VCaP (cell line): ENCODE data around the gene PRKCE.
A peak's percentile ranks its signal among the peaks of the same experiment; 100 is the strongest.

ENCODE experiments used
- H3K27ac ChIP-seq: fragments of 450-650 bp; 2 replicates; pipeline ENCODE4 v1.5.1; 2017
- TF ChIP-seq, protein P1 (sequence below): fragments of 450-650 bp; conservative IDR thresholded peaks from 2 replicates; pipeline ENCODE4 v1.5.1; 2017; ENCODE audit warnings: mild to moderate bottlenecking, moderate library complexity

Gene PRKCE

DNA sequence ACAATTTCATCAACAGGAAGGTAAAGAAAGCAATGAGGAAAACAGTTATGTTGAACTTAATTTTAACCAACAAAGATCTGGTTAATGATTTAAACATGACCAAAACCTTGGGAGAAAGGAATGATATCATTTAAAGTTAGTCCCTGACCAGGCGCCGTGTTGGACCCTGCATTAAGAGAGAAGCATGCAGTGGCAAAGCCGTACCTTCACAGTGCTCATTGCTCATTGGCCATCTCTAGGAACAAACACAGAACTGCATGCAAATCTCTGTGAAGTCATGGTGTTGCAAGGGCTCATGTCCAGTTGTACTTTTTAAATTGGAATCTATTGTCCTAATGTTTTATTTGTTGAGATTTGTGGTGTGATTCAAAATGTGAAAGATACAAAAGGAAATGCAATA is 28.4 kb upstream of the PRKCE start:
- TF ChIP-seq, protein P1, sequence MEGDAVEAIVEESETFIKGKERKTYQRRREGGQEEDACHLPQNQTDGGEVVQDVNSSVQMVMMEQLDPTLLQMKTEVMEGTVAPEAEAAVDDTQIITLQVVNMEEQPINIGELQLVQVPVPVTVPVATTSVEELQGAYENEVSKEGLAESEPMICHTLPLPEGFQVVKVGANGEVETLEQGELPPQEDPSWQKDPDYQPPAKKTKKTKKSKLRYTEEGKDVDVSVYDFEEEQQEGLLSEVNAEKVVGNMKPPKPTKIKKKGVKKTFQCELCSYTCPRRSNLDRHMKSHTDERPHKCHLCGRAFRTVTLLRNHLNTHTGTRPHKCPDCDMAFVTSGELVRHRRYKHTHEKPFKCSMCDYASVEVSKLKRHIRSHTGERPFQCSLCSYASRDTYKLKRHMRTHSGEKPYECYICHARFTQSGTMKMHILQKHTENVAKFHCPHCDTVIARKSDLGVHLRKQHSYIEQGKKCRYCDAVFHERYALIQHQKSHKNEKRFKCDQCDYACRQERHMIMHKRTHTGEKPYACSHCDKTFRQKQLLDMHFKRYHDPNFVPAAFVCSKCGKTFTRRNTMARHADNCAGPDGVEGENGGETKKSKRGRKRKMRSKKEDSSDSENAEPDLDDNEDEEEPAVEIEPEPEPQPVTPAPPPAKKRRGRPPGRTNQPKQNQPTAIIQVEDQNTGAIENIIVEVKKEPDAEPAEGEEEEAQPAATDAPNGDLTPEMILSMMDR: no peak
- H3K27ac ChIP-seq: no peak overlapping the region

DNA sequence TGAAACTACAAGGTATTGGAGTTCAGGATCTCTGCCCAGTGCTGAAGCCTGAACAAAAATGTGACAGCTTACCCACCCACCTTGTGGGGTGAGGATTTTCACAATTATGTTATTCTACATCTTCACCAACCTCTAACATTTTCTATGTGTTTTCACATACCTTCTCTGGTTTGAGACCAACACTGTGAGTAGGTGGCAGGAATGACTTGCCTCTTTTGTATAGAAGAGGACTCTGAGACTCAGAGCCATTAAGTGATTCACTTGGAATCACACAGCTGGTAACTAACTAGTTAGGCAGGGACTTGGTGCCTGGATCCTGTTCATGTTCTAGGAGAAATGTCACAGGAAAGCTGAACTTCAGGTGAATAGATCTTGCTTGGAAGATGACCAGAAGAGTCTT is 25.7 kb upstream of the PRKCE start:
- TF ChIP-seq, protein P1: no peak
- peak overlapping the region; percentile 83 for H3K27ac ChIP-seq

DNA sequence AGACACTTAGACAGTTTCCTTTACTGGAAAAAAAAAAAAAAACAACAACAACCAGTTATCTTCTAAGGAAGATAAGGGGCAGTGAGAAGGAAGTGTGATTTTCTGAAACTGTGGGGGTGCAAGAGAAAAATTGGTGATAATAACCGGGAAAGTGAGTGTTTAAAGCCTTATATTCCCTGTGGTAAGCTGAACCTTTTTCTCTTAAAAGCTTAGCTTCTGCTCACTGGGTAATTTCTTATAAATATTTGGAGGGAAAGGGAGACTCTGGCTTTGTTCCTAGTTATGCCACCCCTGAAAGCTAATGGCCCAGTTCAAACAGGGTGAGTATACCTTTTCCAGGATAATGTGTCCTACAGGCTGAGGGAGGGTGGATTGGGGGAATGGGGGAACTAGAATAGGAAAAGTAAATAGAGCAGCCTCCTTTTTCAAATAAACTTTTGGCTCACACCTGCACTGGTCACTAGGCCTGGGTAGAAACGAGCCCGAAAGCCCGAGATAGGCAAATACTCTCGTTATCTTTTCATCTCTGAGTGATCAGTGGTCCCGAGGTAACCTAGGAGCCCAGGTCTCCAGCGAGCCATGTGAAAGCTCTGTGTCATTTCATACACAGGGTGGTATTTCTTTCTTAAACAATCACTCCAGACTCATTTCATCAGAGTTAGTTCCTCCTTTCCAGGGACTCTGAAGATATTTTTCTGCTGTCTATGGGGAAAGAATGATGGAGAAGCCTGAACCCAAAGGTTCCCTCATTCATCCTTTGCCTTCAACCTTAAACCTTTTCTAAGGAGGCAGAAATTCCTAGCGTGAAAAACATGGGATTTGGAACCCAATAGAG is 24.9 kb upstream of the PRKCE start:
- TF ChIP-seq, protein P1: no peak
- peak overlapping the region; percentile 83 for H3K27ac ChIP-seq

DNA sequence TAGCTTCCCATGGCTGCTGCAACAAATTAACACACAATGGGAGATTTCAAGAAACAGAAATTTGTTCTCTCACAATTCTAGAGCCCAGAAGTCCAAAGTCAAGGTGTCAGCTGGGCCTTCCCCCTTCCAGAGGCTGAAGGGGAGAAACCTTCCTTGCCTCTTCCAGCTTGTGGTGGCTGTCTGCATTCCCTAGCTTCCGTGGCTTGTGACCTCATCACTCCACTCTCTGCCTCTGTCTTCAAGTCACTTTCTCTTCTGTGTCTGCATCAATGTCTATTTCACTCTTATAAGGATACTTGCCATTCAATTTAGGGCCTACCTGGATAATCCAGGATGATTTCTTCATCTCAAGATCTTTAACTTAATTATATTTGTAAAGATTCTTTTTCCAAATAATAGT is 23.6 kb upstream of the PRKCE start:
- TF ChIP-seq, protein P1: no peak
- peak overlapping the region; percentile 83 for H3K27ac ChIP-seq

DNA sequence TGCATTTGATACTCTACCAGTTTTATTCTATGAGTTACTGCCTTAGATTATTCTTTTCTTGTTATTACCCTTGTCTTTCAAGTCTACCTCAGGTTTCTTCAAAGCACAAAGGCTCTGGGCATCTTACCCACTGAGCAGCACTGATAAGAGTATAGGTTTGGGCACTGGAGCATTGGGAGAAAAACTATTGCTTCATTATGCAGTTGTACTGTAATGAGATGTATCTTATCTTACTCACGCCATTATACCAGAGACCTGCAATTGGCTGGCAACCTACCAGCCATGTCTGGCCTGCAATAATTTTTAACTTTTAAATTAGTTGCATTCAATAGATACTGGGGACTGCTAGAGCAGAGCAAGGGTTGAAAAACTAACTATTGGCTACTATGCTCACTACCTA is 21.5 kb upstream of the PRKCE start:
- TF ChIP-seq, protein P1: no peak
- H3K27ac ChIP-seq: no peak overlapping the region

DNA sequence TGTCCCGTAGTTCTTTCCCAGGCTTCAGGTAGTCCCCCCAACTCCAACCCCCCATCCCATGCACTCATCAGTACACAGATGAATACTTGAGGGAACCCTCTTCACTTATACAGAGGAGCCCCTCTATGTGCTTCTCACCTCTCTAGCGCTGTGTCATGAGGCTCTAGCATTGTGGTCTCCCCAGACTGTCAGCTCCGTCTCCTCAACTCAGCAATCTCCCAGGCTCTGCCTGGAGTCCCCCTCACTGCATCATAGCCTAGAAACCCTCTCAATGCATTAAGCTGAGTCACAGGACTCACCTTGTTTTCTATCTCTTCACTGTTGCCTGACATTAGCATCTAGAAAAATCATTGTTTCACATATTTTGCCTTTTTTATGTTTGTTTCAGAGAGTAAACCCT is 20.2 kb upstream of the PRKCE start:
- TF ChIP-seq, protein P1: no peak
- no peak overlapping the region for H3K27ac ChIP-seq

DNA sequence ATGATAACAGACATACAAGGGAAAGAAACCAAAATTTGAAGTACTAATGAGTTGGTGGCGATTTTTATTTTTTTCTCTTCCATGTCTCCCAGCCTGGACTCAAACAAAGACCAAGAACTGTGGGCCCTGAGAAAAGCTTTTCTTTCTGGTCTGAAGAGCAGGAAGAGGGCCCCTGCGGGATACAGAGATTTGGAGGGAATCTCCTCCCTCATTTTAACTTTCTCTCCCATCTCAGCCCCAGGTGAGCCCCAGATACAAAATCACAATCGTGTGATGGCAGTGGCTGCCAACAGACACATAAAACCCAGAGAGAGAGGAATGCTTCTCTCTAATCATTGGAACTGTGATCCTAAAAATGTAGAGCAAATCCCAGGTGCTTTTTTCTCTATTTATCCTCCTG is 19.5 kb upstream of the PRKCE start:
- TF ChIP-seq, protein P1: no peak

More for the DNA sequence above, 19.5 kb upstream of the PRKCE start:
- H3K27ac ChIP-seq: no peak overlapping the region
